Measurements from ENCODE around the gene CA9.

The CA9 gene

GRCh38 chr9:35662437-35662836, 11.3 kb upstream of the CA9 start:
- TF ChIP-seq, protein P1, sequence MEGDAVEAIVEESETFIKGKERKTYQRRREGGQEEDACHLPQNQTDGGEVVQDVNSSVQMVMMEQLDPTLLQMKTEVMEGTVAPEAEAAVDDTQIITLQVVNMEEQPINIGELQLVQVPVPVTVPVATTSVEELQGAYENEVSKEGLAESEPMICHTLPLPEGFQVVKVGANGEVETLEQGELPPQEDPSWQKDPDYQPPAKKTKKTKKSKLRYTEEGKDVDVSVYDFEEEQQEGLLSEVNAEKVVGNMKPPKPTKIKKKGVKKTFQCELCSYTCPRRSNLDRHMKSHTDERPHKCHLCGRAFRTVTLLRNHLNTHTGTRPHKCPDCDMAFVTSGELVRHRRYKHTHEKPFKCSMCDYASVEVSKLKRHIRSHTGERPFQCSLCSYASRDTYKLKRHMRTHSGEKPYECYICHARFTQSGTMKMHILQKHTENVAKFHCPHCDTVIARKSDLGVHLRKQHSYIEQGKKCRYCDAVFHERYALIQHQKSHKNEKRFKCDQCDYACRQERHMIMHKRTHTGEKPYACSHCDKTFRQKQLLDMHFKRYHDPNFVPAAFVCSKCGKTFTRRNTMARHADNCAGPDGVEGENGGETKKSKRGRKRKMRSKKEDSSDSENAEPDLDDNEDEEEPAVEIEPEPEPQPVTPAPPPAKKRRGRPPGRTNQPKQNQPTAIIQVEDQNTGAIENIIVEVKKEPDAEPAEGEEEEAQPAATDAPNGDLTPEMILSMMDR (IDR thresholded peaks at IDR 0.05; ENCODE audit: low read depth, low read length, missing control alignments) = no peak
- H3K4me3 ChIP-seq (ENCODE audit: low read depth, low read length) = no peak overlapping the region
- no peak for DNase-seq (ENCODE audit: low read depth)

DNA sequence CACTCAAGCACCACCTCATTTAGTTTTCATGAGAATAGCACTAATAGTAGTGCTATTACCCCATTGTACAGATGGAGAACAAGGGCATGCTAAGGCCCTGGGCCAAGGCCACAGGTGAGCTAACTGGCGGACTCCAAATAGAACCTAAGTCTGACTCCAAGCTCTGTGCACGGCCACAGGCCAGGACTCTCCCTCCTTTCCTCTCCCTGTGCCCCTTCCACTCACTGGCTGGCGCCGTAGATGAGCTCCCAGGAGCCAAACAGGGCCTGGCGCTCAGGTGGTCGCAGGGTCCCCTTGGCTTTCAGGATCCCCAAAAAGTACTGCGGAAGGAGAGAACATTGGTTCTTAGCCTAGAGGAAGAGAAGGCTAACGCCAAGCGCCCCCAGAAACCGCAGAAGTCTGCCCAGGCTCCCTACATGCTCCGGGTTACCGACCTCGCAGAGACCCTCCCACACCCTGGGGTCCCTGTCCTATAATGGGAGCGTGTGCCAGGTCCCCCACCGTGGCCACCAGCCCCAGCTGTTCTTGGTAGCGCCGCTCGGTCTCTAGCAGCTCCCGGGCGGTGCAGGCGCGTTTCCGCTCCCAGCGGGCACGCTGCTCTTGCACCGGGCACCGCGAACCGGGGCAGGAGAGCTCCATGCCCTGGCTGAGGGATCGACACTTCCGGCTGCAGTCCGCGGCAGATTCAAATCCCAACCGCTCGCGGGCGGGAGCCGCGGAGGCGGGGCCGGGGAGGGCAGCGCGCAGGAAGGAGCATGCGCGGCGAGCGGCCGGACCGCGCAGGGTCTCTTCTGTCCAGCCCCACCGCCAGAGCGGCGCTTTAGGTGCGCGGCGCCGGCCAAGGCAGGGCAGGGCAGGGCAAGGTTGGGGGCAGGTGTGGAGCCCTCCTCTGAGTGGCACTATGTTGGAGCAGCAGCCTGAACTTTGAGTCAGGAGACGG, 8.9 kb upstream of the CA9 start, which contains the start of gene ARHGEF39:
Gene ARHGEF39 (minus strand): TSS at position 665 of the 940 bp plus-strand sequence. CDS start 26 bp downstream, at position 639.
- peak within 1 kb of the TSS; percentile 86 for H3K4me3 ChIP-seq (ENCODE audit: low read depth, low read length)
- TF ChIP-seq, protein P1 (IDR thresholded peaks at IDR 0.05; ENCODE audit: low read depth, low read length, missing control alignments) = peak; percentile 13
- no peak for DNase-seq (ENCODE audit: low read depth)

GRCh38 chr9:35665471-35665818, 8.3 kb upstream of the CA9 start:
- H3K4me3 ChIP-seq (ENCODE audit: low read depth, low read length) = peak overlapping the region; percentile 86
- no peak for DNase-seq (ENCODE audit: low read depth)
- TF ChIP-seq, protein P1 (IDR thresholded peaks at IDR 0.05; ENCODE audit: low read depth, low read length, missing control alignments) = no peak

DNA sequence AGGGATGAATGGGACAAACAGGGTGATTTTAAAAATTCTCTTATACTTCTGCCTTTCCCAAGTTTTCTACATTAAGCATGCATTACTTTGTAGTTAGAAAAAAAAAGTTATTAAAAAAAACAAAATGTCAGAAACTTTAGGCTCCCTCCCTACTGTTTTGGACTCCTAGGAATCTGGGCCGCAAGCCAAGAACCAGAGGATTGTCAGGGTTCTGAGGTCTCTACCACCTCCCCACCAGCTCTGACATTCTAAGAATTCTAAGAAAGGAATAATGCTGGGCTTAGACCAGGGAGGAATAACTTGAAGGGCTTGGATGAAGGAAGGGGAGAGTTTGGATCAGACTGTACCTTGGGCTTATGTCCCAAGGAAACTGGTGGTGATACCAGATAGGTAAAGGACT, 7.7 kb upstream of the CA9 start:
- TF ChIP-seq, protein P1 (IDR thresholded peaks at IDR 0.05; ENCODE audit: low read depth, low read length, missing control alignments) = no peak

GRCh38 chr9:35666549-35666948, 7.2 kb upstream of the CA9 start:
- H3K4me3 ChIP-seq (ENCODE audit: low read depth, low read length) = no peak overlapping the region
- TF ChIP-seq, protein P1 (IDR thresholded peaks at IDR 0.05; ENCODE audit: low read depth, low read length, missing control alignments) = no peak
- no peak for DNase-seq (ENCODE audit: low read depth)

More for the DNA sequence above, 7.7 kb upstream of the CA9 start:
- DNase-seq (ENCODE audit: low read depth) = no peak
- H3K4me3 ChIP-seq (ENCODE audit: low read depth, low read length) = no peak overlapping the region

DNA sequence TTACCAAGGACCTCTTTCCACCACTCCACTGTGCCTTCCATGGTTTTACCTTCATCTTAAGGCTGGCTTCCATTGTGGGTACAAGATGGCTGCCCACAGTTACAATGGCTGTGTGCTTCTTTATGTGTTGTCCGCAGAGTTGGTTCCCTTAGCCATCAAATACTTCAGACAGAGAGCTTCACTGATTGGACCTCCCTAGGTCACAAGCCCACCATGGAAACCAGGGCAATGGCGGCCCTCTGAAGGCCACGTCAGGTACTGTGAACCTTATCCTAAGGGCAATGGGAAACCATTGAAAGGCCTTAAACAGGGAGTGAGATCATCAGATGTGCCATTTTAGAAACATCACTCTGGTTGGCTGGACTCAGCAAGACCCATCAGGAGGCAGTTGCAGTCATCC, 5.8 kb upstream of the CA9 start:
- no peak overlapping the region for H3K4me3 ChIP-seq (ENCODE audit: low read depth, low read length)
- TF ChIP-seq, protein P1 (IDR thresholded peaks at IDR 0.05; ENCODE audit: low read depth, low read length, missing control alignments) = no peak
- DNase-seq (ENCODE audit: low read depth) = no peak
